Sciatic nerve (tissue), 2 donors: ENCODE results near the gene GRID2. TPM values are rescaled to one million over a fixed set of nuclear protein-coding genes. Genes with fewer than 3 reads are reported as not detected.

Source experiments
- ATAC-seq: fragments of 200-7000 bp; cut with Tn5 transposase; one replicate; pipeline ENCODE4 v1.9.1; 2020; ENCODE audit warnings: mild to moderate bottlenecking, moderate library complexity
- DNase-seq: peaks from one replicate; pipeline ENCODE4 v3.0.0-alpha.2; 2020; ENCODE audit warnings: low spot score
- intact Hi-C: fragments of 100-400 bp; cut with DNase I; formaldehyde crosslinking; loops from one replicate; pipeline ENCODE4 v1.14.2; 2022
- total RNA-seq: library from RNA; stranded (reverse); fragmentation: NEBNext Ultra II Directional; extraction: Animal tissue kit (Norgen Biotek cat#: 25700); gene quantifications from one replicate; pipeline ENCODE4 v1.2.1, GENCODE V29; 2021
- donor health status: DM: no; HTN: no; CAD: no.
- donor health status: DM: no; HTN: no; CAD: no.

Gene GRID2
- total RNA-seq, 1 donor from 2014 or later: 1.4 TPM

DNA sequence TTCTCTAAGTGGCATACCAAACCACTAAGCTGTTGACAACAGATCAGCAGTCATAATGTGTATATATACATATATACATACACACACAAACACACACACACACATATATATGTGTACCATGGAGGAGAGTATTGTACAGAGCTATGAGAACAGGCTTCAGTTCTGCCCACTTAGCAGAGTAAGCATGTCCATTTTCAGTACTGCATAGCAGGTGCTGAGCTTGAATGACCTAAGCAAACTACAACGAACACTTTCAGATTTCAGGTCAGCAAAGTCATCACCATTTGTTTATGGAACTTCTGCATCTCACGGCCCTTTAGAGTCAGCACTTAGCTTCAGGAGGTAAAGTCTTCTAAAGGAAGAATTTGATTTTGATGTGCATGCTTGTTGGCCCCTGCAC, 789.0 kb downstream of the GRID2 start:
- ATAC-seq (no peak), DNase-seq (no peak)
- intact Hi-C loops: no loop called here

DNA sequence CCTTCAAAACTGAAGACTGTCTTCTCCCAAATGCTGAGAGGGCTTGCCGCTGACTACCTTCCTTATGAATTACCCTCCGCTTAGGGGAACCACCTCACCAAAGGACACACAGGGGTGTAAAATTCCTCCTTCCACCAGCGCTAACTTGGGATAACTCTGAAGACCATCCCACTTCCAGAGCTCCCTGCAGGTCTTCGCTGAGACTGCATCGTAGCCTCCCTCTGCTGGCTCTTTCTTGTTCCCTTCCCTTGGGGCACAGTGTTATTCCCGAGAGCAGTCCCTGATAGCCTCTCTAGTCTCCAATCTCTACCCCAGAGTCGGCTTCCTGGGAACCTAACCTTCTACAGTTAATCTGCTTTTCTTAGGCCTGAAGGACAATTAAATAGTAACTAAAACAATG, 799.3 kb downstream of the GRID2 start:
- intact Hi-C loops: no loop called here

DNA sequence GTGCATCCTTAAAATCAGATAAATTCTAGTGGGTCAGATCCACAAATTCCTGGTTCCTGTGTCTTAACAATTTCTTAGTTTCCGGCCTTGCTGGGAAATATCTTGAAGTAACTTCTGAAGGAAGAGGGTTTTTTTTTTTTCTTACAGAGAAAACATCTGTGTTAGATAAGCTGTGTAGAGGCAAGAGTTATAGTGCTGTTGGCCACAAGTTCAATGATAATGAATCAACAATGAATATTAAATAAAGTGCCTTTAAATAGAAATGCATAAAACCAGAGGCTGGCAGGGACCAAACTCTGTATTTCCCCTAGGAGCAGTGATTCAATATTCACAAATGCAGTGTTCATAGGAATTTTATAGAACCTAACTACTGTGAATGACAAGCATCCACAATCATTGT, 812.9 kb downstream of the GRID2 start:
- intact Hi-C loops: no loop called here
- no peak for DNase-seq
- no peak for ATAC-seq

More for the DNA sequence above, 799.3 kb downstream of the GRID2 start:
- no peak for DNase-seq
- no peak for ATAC-seq

DNA sequence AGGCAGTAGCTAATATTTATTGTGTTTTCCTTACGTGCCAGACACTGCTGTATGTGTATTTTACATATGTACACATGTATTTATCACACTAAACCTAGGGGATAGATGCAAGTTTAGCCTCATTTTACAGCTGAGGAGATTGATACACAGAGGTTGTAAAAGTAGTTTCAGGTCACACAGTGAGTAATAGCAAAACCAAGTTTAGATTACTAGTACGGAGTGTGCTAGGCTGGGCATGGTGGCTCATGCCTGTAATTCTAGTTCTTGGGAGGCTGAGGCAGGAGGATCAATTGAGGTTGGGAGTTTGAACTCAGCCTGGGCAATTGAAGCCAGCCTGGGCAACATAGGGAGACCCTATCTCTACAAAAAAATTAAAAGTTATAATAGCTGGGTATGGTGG, 823.7 kb downstream of the GRID2 start:
- DNase-seq: no peak
- ATAC-seq: no peak
- intact Hi-C loops: no loop called here

DNA sequence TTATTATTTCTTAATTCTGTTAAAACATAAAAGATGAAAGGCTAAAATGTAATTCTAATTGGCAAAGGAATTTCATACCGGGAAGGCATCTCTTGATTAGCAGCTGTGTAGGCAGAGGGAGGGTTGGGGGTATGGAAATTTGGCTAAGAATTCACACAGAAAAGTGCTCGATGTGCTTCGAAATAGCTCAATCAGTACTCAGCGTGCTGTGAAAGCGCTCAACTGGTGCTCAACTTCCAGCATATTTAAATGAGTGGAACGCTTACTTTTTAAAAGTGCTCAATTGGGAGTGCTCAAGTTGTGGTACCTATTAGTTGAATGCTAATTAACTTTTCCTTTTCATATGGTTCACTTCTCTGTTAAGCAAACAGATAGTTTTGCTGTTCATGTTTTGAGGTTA, 828.9 kb downstream of the GRID2 start:
- intact Hi-C loops: no loop called here
- ATAC-seq (no peak), DNase-seq (no peak)

DNA sequence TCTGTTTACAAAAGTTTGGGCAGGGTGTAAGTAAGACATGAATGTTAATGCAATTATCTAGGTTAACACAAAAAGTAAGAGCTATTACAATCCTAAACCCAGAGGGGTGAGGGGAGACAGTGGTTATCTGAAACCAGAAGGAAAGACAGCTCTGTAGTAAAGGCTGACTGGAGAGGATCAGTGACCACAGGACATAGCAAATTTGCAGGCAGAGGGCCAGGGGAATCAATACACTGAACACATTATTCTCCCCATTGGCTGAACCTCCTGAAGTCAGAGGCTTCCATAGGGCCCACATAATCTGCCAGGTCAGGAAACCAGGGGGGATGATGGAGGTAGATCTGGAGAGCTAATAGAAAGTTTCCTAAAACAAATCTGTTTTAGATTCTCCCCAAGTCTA, 835.4 kb downstream of the GRID2 start:
- no peak for ATAC-seq

DNA sequence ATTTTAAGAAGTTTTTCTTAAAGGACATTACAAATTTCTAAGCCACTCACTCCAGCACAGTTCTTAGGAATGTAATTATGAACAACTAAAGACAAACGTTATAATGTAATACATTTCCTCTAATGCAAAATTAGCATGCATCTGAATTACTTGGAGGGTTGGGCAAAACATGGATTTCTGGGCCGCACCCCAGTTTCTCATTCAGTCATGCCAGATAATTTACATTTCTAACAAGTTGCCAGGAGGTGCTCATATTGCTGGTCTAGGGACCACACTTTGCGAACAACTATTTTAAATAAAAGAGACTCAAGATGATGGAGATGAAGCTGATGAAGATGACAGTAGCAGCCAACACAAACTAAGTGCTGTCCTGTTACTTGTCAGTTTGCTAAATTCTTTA, 840.1 kb downstream of the GRID2 start:
- intact Hi-C loops: no loop called here
- DNase-seq: no peak
- no peak for ATAC-seq

More for the DNA sequence above, 835.4 kb downstream of the GRID2 start:
- no peak for DNase-seq
- intact Hi-C loops: no loop called here

DNA sequence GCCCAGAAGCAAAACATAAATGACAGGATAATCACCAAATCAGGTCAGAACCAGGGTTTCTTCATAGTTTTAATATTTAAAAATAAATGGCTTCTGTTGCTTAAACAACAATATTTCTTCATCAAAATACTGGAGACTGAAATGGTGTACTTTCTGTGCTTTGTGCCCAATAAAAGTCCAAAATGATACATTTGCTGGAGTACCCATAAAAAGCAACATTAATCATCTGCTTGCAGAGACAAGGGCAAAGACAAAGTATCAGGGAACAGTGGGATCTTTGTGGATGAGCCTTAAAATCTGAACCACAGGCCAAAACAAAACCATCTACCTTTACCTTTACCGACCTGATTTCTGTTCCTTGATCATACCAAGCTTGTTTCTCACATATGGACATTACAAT, 840.9 kb downstream of the GRID2 start:
- DNase-seq: no peak
- no peak for ATAC-seq
- intact Hi-C loops: no loop called here

DNA sequence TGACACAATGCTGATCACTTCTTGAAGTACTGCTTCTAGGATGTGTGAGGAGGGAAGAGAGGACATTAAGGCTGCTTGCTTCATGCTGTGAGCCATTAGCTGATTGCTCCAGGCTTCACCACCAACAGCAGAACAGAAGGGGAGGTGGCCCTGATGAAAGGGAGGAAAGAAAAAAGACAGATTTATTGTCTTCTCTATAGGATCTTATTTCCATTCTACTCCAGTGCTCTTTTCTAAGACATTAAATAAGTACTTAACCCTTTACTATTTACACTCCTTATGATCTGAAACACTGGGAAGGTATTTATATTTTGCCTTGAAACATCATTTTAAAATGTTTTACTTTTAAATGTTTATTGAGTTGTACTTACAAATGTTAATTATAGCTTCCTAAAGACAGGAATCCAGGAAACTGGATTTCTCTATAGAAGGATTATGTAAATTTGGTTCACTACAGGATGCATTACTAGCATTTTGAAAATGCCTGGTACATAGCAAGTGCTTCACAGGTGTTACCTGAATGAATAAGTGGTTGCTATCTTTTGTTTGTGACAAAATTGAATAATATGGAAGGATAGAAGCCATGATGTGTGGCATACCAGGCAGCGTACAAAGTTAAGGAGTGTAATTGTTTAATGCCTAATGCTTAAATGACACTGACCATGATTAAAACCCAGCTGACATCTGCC, 843.9 kb downstream of the GRID2 start:
- intact Hi-C loops: no loop called here
- DNase-seq (no peak), ATAC-seq (no peak)

DNA sequence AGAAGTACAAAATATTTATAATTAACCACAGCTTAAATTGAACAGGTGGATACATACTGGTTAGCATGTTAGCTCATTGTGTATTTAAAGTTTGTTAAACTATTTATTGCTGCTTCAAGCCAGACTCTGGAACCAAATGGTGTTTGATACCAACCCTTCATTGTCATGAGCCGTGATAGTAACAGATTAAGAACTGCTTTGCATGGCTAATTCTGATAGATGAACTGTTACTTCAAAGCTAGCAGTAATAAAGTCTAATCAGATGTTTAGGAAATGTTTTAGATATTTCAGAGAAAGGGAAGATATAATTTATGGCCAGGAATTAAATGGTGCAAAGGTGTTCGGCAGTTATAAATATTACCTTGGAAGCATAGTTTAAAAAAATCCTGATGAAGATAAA, 848.7 kb downstream of the GRID2 start:
- intact Hi-C loops: no loop called here
- no peak for ATAC-seq
- DNase-seq: no peak

DNA sequence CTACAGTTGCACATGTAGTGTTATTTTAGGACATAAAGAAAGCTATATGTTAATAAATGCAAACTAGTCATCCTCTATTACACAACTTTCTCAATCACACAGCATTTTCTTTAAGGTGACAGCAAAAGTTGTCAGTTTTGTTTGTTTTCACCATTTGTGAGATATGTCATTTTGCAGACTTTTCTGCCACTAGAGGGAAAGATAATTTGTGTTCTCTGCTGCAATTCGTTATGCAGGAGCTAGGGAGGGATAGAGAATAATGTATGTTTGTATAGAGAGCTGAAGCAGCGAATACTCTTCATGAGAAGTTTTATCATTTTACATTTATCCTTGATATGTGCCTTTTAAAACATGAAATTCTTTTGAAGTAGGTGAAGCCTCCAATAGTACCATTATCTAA, 854.2 kb downstream of the GRID2 start:
- no peak for ATAC-seq
- no peak for DNase-seq
- intact Hi-C loops: no loop called here

DNA sequence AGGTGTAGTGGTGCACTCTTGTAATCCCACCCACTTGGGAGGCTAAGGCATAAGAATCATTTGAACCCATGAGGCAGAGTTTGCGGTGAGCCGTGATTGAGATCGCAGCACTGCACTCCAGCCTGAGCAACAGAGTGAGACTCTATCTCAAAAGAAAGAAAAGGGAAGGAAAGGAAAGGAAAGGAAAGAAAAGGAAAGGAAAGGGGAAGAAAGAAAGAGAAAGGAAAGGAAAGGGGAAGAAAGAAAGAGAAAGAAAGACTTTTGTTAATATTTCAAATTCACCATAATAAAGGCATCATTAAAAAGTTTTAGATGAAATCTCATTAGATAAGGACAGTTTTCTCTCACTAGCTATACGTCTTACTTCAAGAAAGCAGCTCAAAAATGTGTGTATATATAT, 864.3 kb downstream of the GRID2 start:
- intact Hi-C loops: no loop called here
- no peak for ATAC-seq
- DNase-seq: no peak

DNA sequence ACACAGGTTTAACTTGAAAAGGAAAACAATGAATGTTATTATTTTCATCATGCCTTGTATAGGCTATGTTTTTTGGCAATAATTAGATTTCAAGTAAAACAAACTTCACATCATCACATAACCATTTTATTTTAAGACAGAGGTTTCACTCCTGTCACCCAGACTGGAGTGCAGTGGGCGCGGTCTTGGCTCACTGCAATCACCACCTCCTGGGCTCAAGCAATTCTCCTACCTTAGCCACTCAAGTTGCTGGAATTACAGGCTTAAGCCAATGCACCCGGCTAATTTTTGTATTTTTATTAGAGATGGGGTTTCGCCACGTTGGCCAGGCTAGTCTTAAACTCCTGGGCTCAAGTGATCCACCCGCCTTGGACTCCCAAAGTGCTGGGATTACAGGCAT, 866.2 kb downstream of the GRID2 start:
- intact Hi-C loops: no loop called here
- ATAC-seq (no peak), DNase-seq (no peak)

DNA sequence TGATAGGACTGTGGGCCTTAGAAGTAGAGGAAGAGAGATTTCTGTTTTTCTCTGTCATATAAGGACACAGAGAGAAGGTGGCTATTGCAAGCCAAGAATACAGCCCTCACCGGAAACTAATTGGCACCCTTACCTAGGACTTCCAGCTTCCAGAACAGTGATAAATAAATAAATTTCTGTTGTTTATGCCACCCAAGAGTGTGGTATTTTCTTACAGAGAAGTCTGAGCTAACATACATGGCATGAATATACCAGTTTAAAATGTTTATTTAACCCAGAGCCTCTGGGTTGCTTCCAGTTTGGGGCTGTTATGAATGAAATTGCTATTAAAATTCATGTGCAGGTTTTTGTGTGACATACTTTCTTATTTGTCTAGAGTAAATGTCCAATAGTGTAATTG, 870.8 kb downstream of the GRID2 start:
- intact Hi-C loops: no loop called here
- DNase-seq (no peak), ATAC-seq (no peak)

DNA sequence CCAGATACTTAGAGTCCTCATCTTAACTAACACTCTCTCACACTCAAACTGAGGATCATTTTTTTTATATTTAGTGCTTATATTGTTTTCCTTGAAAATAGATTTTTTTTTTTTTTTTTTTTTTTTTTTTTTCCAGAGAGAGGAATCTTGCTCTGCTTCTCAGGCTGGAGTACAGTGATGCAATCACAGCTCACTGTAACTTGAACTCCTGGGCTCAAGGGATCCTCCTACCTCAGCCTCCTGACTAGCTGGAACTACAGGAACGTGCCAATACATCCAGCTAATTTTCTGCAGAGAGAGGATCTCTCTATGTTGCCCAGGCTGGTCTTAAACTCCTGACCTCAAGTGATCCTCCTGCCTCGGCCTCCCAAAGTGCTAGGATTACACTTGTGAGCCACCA, 874.5 kb downstream of the GRID2 start:
- intact Hi-C loops: no loop called here
- ATAC-seq: no peak
- DNase-seq: no peak

DNA sequence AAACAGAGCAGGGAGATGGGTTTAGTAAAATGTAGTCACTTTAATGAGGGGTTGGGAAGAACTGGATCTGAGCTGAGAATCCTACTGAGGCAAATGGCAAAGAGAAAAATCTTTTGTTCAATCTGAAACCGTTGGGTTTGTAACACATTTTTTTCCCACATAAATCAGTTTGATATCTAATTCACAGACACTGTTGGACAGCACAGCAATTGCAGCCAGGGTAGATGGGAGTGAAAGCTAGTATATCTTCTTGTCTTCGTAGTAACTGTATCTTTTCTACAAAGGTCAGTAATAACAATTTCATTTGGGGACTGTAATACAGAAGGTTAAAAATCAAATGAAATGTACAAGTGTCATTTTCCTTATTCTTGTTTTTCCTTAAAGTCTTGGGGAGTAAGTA, 875.3 kb downstream of the GRID2 start:
- ATAC-seq (no peak), DNase-seq (no peak)
- intact Hi-C loops: no loop called here

DNA sequence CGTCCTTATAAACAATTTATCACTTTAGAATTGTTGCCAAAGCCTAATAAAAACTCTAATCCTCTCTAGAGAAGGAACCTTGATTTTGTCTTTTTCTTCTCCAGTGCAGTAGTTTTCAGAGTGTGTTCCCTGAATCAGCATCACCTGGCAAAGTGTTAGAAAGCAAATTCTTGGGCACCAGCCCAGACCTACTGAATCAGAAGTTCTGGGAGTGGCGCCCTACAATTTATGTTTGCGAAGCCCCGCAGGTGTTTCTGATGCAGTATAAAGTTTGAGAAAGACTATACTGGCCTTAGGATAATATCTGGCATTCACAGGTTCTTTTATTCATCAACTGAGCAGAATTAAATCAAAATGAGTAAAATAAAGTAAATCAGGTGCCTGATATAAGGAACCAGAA, 879.0 kb downstream of the GRID2 start:
- ATAC-seq (no peak), DNase-seq (no peak)
- intact Hi-C loops: no loop called here

DNA sequence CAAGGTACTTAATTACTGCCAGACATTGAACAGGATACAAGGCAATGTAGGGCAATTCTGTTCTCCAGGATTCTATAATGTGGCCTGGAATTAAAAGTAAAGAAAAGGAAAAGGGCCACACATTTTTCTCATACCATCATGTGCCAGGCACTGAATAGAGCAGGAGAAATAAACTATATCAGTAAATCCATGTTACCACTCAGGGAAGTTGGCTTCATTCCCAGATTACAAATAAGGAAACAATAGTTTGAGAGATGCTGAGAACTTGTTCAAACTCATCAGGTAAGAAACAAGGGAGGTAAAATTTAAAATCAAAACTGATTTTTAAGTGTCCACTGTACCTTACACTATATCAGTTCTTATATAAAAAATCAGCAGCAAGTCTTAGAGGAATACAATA, 879.8 kb downstream of the GRID2 start:
- DNase-seq (no peak), ATAC-seq (no peak)
- intact Hi-C loops: no loop called here

DNA sequence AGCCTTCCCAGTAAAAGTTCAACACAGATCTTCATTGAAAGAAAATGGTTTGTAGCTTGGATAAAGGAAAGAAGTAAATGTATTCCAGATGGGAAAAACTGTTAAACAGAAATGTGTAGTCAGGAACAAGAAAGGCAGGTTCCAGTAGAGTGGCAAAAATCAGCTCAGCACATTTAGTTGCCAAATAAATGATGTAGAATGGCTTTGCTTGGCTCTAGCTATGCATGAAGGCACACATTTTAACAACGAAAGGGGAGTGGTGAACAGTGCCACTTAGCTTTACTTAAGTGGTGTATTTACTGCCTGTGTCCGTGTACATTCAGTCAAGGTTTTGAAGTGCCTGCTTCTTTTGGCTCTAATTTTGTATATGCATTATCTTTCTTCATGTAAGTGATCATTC, 880.3 kb downstream of the GRID2 start:
- no peak for ATAC-seq
- intact Hi-C loops: no loop called here

DNA sequence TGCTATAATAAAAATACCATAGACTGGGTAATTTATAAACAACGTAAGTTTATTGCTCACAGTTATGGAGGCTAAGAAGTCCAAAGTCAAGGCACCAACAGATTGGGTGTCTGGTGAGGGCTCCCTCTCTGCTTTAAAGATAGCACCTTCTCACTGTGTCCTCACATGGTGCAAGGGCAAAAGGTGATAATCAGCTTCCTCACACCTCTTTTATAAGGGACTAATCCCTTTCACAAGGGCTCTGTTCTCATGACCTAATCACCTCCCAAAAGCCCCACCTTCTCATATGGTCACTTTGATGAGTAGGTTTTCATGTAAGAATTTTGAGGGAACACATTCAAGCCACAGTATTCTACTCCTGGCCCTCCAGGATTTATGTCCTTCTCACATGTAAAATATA, 883.1 kb downstream of the GRID2 start:
- ATAC-seq: no peak
- no peak for DNase-seq
- intact Hi-C loops: no loop called here

More for the DNA sequence above, 880.3 kb downstream of the GRID2 start:
- no peak for DNase-seq

DNA sequence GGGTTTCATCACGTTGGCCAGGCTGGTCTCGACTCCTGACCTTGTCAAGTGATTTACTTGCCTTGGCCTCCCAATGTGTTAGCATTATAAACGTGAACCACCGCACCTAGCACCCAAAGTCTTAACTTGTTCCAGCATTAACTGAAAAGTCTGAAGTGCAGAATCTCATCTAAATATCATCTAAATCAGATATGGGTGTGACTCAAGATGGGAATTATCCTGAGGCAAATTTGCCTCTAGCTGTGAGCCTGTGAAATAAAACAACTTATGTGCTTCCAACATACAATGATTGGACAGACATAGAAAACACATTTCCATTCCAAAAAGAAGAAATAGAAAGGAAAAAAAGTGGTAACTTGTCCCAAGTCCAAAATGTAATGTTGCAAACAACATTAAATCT, 883.7 kb downstream of the GRID2 start:
- DNase-seq (no peak), ATAC-seq (no peak)
- intact Hi-C loops: no loop called here

DNA sequence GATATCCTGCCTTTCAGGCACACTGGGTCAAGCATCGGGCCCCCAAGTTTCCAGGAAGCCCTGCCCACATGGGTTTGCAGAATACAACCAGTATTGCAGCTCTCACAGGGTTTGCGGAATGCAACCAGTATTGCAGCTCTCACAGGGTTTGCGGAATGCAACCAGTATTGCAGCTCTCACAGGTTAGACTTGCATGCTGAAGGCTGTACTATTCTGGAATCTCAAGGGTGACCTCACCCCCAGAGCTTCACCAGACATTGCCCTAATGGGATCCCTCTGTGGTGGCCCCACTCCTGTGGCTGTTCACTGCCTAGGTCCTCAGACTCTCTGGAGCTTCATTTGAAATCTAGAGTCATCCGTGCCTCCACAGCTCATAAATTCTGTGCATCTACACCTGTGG, 884.1 kb downstream of the GRID2 start:
- no peak for ATAC-seq
- intact Hi-C loops: no loop called here
- no peak for DNase-seq
